DMS 273 treated with DMSO at 0.1 percent for 48 hours (cell line): Measurements from ENCODE around the gene ING4.
A peak's percentile ranks its signal among the peaks of the same experiment; 100 is the strongest.

Source experiments
- DNase-seq: peaks from one replicate; lab custom pipeline; 2025; lab: John Stamatoyannopoulos, UW

The ING4 gene

DNA sequence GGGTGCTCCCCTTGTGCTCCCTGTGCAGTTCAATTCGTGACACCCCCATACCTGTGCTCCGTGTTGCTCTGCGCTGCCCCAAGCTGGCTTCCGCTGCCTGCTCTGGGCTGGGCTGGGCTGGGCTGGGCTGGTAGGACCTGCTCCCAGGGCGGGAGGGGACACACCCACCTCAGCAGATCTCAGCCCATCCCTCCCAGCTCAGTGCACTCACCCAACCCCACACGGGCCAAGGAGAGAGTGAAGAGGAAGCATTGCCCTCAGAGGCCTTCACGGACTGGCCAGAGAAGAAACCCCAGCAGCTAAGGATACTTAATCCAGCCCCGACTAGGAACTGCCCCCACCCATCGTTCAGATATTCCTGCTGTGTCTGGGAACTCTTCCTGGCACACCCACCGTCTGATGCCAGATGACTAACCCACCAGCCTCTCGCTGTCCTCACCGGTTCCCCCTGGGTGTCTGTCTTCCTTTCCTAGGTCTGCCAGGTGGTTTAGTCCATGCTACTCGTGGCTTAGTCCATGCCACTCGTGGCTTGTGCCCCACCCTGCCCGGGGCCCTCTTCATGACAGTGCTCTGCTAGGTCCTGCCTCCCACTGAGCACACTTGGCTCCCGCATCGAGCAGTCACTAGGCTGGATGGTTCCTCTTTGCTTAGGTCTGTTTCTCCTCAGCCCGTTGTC, 26.9 kb downstream of the ING4 start, which contains the start of gene LPAR5:
TSS of gene LPAR5 (minus strand) at position 104 of the 676 bp plus-strand sequence. CDS start 14,711 bp downstream, outside the sequence.
- no peak for DNase-seq

- DNase-seq: no peak
Measured at GRCh38 chr12:6635375-6635855, 27.5 kb downstream of the ING4 start.

- DNase-seq: no peak
Measured at GRCh38 chr12:6632026-6632983, 30.6 kb downstream of the ING4 start.

DNA sequence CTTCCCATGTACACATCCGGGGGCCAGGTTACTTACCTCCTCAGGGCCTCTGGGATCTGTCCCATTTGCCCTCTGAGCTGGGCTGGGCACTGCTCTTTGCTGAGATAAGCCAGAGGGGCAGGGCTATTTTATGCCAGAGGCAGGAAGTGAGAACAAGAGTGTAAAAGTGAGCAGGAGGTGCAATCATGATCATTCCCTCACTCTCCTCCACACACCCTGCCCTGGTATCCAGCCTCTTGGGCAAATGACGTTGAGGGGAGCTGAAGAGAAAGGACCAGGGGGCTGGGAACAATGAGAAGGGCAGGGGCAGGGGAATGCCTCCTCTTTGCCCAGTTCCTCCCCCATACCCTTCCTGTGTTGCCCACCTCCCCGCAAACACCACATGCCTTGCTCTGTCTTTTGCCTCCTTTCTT, 31.4 kb downstream of the ING4 start:
- no peak for DNase-seq

DNA sequence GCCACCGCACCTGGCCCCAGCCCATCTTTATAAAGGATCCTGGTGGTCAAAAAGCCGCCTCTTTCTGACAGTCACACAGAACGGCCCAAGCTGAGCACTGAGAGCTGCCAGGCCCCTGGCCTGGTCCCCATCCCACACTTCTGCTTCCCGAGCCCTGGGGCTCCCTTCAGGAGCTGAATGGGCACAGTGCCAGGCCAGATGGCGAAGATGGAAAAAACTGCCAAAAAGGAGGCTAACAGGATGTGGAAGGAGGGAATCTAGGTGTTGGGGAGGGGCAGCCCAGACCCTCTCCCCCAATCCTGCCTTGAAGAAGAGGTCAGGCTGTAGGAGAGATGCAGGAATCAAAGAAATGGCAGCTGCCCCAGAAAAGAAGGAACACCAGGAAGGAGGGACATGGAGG, 32.2 kb downstream of the ING4 start:
- DNase-seq: peak; percentile 30

DNA sequence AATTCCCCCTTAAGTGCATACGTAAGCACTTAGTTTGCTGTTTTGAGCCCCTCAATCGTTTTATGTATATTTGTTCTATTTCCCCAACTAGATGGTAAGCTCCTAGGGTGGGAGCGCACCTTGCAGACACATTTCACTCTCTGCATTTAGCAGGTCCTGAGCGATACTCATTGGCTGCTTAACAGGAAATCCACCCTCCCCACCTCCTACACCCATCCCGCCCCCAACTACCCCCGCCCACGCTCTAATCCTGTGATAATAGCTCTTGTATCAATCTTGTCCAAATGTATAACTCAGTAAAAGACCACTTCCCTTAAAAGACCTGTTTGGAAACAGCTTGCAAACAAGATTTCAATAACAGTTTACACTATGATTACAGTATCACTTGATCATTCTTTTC, 35.3 kb downstream of the ING4 start:
- no peak for DNase-seq

GRCh38 chr12:6626654-6627283, 36.1 kb downstream of the ING4 start:
- no peak for DNase-seq

- no peak for DNase-seq
Measured at GRCh38 chr12:6620885-6621274, 42.0 kb downstream of the ING4 start.

DNA sequence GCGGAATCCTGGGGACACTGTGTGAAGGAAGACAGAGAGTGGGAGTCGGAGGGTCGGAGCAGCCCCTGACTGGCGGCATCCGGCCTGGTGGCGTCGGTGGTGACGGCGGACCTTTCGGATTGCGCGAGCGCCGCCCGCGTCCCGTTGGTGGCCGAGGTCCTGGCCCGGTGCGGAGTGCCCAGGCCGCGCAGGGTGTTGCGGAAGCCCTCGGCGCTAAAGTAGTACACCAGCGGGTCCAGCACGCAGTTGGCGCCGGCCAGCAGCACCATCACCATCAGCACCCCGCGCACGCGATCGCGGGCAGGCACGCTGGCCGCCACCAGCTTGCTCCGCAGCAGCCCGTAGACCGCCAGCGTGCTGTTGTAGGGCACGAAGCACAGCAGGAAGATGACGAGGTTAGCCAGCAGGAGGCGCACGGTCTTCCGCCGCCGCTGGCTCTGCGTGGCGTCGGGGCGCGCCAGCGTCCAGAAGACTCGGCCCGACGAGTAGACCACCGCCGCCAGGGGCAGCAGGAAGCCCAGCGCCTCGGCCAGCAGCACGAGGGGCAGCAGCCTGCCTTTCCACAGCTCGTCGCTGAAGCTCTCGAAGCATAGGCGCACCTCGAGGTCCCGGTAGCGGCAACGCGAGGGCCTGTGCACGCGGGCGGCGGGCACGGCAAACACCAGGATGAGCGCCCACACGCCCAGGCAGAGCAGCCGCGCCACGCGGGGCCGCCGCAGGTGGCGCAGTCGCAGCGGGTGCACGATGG, 42.6 kb downstream of the ING4 start:
- DNase-seq: no peak

- no peak for DNase-seq
Measured at GRCh38 chr12:6618483-6619225, 44.3 kb downstream of the ING4 start.

GRCh38 chr12:6615802-6616201, 47.1 kb downstream of the ING4 start:
- DNase-seq: no peak

DNA sequence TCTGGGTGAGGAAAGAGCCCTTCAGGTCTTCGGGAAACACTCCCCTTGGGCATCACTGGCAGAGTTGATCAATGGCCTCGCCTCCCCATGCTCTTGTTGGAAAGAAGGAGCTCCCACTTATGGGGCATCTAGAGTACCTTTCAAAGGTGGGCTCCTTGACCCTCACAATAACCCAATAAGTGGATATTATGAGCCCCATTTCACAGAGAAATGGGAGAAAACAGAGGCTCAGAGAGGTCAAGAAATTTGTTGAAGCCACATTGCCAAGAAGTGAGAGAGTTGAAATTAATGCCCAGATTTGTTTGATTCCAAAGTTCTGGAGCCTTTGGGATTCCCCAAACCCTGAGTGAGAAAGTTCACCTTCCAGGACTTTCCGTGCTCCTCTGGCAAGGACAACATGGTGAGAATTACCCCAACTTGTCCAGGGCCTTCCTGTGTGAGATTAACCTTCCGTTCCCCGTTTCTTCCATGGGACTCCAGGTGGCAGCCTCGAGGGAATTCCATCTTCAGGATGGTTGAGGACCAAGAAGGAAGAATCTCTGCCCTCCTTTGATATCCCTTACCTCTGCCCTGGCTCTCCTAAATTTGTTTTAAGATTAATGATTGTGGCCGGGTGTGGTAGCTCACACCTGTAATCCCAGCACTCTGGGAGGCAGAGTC, 48.3 kb downstream of the ING4 start:
- no peak for DNase-seq

DNA sequence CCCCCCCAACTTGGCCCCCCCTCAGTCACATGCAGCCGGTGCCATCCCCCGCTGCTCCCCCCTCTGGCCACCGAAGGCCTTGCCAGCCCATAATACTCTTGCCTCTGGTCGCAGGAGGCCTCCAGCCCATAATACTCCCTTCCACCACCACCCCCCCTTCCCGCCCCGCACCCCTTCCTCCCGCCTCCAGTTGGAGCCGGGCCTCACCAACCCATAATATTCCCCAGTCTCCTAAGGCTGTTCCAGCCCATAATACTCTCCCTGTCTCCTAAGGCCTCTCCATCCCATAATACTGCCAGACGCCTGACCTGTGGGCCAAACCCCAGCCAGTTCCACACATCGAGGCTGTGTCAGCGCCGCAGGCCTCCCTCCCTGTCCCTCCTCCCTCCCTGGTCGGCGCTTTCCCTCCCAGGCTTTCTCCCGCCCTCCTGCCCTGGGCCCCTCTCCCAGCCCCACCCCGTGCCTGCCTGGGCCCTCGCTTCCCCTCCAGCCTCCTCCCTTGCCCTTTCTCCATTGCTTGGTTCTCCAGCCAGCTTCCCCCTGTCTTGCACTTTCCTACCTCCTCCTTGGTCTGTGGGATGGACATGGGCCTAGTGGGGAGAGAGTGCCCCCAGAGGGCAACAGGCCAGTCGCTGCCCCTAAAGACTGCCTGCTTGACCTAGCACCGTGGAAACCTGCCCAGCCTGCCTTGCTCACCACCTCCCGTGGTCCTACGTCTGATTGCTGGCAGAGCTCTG, 49.0 kb downstream of the ING4 start:
- peak; percentile 89 for DNase-seq

- DNase-seq: peak; percentile 63
Measured at GRCh38 chr12:6613015-6613775, 49.7 kb downstream of the ING4 start.

DNA sequence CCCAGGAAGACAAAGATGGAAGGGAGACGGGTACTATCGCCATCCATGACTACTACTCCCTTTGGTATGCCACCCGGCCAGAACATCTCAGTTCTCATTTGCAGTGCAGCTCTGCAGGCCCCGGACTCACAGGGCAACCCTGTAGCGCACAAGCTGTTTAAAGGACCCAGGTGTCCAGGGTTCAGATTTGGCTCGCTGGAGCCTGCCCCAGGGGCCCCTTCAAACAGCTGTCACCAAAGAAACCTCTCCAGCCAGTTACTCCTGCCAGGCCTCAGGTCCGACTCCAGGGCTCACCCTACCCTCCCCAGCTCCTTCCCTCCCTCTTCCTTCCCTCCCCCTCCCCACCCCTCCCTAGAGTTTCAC, 50.3 kb downstream of the ING4 start:
- DNase-seq: no peak

DNA sequence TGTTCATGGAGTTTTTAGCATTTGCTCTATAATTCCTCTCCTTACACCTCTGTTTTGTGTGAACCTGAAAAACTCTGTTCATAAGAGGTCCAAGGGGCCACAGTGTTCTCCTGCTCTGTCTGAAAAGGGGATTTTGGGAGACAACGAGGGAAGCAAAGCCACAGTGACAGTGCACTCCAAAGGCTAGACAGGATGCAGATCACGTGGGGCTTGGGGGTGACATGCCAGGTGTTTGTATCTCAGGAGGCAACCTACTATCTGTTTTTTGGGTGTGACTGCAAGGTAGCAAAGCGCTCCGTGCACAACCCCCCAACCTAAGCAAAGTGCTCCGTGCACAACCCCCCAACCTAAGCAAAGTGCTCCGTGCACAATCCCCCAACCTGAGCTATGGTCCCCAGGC, 50.7 kb downstream of the ING4 start:
- no peak for DNase-seq

GRCh38 chr12:6608592-6609281, 54.2 kb downstream of the ING4 start:
- DNase-seq: no peak

GRCh38 chr12:6607751-6608591, 54.9 kb downstream of the ING4 start:
- DNase-seq: peak; percentile 77
